Right cardiac atrium (tissue), 5 donors: Measurements from ENCODE around the gene C1orf74. TPM values are rescaled to one million over a fixed set of nuclear protein-coding genes. Genes with fewer than 3 reads are reported as not detected.

Source experiments
- ATAC-seq, 2 donors: fragments of 200-7000 bp; cut with Tn5 transposase; one replicate each; pipeline versions ENCODE4 v1.8.0 to v1.9.1; 2020; ENCODE audit warnings: moderate library complexity in 2 of 2, mild to moderate bottlenecking in 1 of 2
- DNase-seq, 3 donors: peaks; one replicate each; pipeline ENCODE4 v3.0.0-alpha.2; 2020
- H3K27ac ChIP-seq: one replicate; pipeline ENCODE4 v1.5.1; 2013; ENCODE audit warnings: mild to moderate bottlenecking, low read length, control low read depth, moderate library complexity
- H3K27me3 ChIP-seq: one replicate; pipeline ENCODE4 v1.6.1; 2013; ENCODE audit not compliant: control insufficient read depth, insufficient read depth
- H3K4me1 ChIP-seq: one replicate; pipeline ENCODE4 v1.6.1; 2013; ENCODE audit warnings: low read length; ENCODE audit not compliant: control insufficient read depth, insufficient read depth
- H3K4me3 ChIP-seq: one replicate; pipeline ENCODE4 v1.5.1; 2013; ENCODE audit warnings: low read length, control low read depth
- H3K9me3 ChIP-seq: one replicate; pipeline ENCODE4 v1.6.1; 2013; ENCODE audit warnings: low read length; ENCODE audit not compliant: control insufficient read depth
- WGBS: extraction: QIAGEN DNeasy Blood & Tissue Kit; methylation state at CpG from one replicate; pipeline ENCODE4 v1.1.7; 2013; 5-methylcytosine and 5-hydroxymethylcytosine counted together
- intact Hi-C, 4 donors: fragments of 100-400 bp; cut with DNase I; formaldehyde crosslinking; loops; one replicate each; pipeline versions ENCODE4 v1.11.0 to v1.14.0; 2022 to 2023
- long read RNA-seq, 4 donors: library from polyadenylated mRNA; unstranded; transcript quantifications; one replicate each; pipeline ENCODE4 v2.0.0, GENCODE V29; 2020 to 2021
- polyA plus RNA-seq: library from polyadenylated mRNA; stranded (reverse); fragments of 200-250 nt; gene quantifications from one replicate; pipeline ENCODE4 v1.2.3, GENCODE V29; 2013
- total RNA-seq, 4 donors: library from RNA; stranded (reverse); fragmentation: NEBNext Ultra II Directional; extraction: Animal tissue kit (Norgen Biotek cat#: 25700); gene quantifications; one replicate each; pipeline ENCODE4 v1.2.1, GENCODE V29; 2021
- donor health status: healthy with polysubstance abuse.
- donor health status: DM: no; HTN: yes; CAD: no.
- donor health status: DM: no; HTN: no; CAD: no.
- donor health status: DM: no; HTN: yes; CAD: no; lungs with severe emphysema.
- donor health status: DM: yes; HTN: yes; CAD: no.

Gene C1orf74
- total RNA-seq (1 to 10 TPM; 1.9 to 3.3 (median 2.8) TPM), polyA plus RNA-seq (1.4 TPM)
- long read RNA-seq, donor 1, full-length matches to known transcripts, result 2 of 3 reads
- long read RNA-seq, donor 1, partial matches to known transcripts, result 0 of 3 reads
- long read RNA-seq, donor 1, other reads (novel, unspliced or antisense), result 1 of 3 reads
- long read RNA-seq, donor 2, full-length matches to known transcripts, result 1 of 2 reads
- long read RNA-seq, donor 2, partial matches to known transcripts, result 0 of 2 reads
- long read RNA-seq, donor 2, other reads (novel, unspliced or antisense), result 1 of 2 reads
- long read RNA-seq, donor 3, full-length matches to known transcripts, result 16 of 19 reads
- long read RNA-seq, donor 3, partial matches to known transcripts, result 0 of 19 reads
- long read RNA-seq, donor 3, other reads (novel, unspliced or antisense), result 3 of 19 reads
- long read RNA-seq, donor 4, full-length matches to known transcripts, result 1 of 2 reads
- long read RNA-seq, donor 4, partial matches to known transcripts, result 0 of 2 reads
- long read RNA-seq, donor 4, other reads (novel, unspliced or antisense), result 1 of 2 reads

DNA sequence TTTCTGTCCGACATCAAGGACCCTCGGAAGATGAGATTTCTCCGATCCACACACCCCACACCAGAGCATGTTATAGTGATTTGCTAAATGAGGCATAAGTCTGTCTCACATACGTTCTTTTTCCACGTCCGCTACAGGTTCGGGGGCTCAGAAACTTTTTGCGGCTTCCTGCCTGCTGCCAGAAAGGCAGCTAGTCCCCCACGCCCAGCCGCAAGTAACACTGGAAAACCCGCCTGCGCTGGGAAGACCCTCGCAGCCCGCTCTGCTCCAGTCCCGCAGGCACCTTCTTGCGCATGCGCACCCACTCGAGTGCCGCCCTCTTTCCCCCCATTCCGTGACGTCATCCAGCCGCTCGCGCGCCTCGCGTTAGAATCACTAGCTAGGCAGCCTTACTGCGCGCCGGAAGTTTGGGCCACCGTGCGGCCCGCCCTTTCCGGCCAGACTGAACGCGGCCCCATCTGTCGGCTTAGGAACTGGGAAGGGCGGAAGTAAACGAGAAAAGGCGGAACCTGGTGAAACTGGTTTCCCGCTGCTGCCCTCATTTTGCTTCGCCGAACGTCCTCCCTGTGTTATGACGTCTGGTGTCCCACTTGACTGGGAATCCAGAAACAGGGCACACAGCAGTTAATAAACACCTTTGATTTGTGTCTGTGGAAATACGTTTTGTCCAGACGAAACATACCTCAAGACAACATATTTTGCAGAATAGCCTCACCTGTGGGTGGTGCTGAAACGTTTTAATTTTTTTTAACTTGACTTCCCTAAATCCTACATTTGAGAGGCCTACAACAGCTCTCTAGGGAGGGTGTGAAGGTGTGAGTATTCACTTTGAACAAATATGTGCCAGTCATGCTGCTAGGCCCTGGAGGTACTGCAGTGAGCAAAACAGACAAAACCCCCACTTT lies at the start of gene C1orf74:
TSS of gene C1orf74 (minus strand) at position 295 of the 905 bp plus-strand sequence. CDS start 925 bp downstream, outside the sequence.
- peak; percentile 99 to 100 (median 100) for DNase-seq
- Histone ChIP-seq H3K4me1 (peaks cover 6% of the 10 kb centered on the region), H3K4me3 (peak within 1 kb of the TSS; percentile 75), H3K27me3 (no peaks in the 10 kb centered on the region), H3K27ac (peak within 1 kb of the TSS; percentile 94), H3K9me3 (no peaks in the 10 kb centered on the region)
- intact Hi-C loops, result no loop called here
- 3% methylated on average over 48 of the region's 48 CpGs for WGBS
- ATAC-seq, result peak; percentile 98 to 99

DNA sequence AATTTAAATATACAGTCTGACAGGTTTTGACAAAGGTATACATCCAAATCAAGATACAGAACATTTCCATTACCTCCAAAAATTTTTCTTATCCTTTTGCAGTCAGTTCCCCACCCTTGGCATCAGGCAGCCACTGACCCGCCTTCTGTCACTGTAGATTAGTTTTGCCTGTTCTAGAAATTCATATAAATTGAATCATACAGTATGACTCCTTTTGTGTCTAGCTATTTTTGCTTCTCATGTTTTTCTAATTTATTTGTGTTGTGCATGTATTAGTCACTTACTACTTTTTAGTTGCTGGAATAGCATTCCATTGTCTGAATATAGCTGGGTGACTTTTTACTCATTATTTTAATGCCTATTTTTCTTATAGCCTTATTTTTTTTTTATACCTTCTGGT lies 47.3 kb upstream of the C1orf74 start:
- no peak overlapping the region for H3K4me3 ChIP-seq
- WGBS, result 96% methylated on average over 1 of the region's 1 CpG
- peaks cover 2% of the 10 kb centered on the region for H3K4me1 ChIP-seq
- no peaks in the 10 kb centered on the region for H3K27me3 ChIP-seq
- intact Hi-C loops, result no loop called here
- DNase-seq, result no peak
- no peak overlapping the region for H3K27ac ChIP-seq
- ATAC-seq, result no peak
- no peaks in the 10 kb centered on the region for H3K9me3 ChIP-seq

DNA sequence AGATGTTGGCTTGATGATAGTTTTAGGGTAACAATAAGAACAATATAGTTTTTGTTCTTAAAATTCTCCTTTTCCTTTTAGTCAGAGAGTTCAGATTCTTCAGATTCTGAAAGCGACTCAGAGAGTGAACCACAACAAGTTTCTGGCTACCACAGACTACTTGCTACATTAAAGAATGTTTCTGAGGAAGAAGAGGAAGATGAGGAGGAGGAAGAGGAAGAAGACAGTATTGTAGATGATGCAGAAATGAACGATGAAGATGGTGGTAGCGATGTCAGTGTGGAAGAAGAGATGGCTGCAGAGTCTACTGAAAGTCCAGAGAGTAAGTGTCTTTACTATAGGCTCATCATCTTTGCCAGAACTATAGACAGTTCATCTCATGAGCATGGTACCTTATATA lies 46.4 kb upstream of the C1orf74 start:
- intact Hi-C loops, result no loop called here
- WGBS, result 86% methylated on average over 3 of the region's 3 CpGs

DNA sequence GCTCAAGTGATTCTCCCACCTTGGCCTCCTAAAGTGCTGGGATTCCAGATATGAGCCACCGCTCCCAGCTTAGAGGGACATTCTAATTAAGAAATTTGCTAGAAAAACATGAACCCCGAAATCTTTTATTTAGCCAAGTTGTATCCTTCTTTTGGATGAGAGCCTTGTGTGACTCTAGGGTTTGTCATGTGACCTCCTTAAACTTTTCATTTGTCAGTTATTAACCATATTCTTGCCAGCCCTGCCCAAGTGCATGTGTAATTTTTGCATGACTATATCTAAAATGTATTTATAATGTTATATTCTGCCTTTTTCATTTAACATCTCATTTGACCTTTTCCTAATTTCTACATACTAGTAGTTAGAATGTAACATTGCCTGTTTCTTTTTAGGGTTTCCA lies 45.4 kb upstream of the C1orf74 start:
- no peak for ATAC-seq
- no peak overlapping the region for H3K27ac ChIP-seq
- intact Hi-C loops, result loop anchor here in 1 of 4 donors (10.0 kb wide), 1 partner anchor 245 kb away; the partner anchor contains the start of gene CAMK1G
- 76% methylated on average over 2 of the region's 2 CpGs for WGBS
- H3K9me3 ChIP-seq, result no peaks in the 10 kb centered on the region
- H3K4me3 ChIP-seq, result no peak overlapping the region
- DNase-seq, result no peak
- no peaks in the 10 kb centered on the region for H3K27me3 ChIP-seq
- peaks cover 2% of the 10 kb centered on the region for H3K4me1 ChIP-seq

More for the DNA sequence above, 46.4 kb upstream of the C1orf74 start:
- H3K27ac ChIP-seq, result no peak overlapping the region
- H3K4me1 ChIP-seq, result peaks cover 2% of the 10 kb centered on the region
- ATAC-seq (no peak), DNase-seq (no peak)
- no peak overlapping the region for H3K4me3 ChIP-seq
- no peaks in the 10 kb centered on the region for H3K9me3 ChIP-seq
- H3K27me3 ChIP-seq, result no peaks in the 10 kb centered on the region

DNA sequence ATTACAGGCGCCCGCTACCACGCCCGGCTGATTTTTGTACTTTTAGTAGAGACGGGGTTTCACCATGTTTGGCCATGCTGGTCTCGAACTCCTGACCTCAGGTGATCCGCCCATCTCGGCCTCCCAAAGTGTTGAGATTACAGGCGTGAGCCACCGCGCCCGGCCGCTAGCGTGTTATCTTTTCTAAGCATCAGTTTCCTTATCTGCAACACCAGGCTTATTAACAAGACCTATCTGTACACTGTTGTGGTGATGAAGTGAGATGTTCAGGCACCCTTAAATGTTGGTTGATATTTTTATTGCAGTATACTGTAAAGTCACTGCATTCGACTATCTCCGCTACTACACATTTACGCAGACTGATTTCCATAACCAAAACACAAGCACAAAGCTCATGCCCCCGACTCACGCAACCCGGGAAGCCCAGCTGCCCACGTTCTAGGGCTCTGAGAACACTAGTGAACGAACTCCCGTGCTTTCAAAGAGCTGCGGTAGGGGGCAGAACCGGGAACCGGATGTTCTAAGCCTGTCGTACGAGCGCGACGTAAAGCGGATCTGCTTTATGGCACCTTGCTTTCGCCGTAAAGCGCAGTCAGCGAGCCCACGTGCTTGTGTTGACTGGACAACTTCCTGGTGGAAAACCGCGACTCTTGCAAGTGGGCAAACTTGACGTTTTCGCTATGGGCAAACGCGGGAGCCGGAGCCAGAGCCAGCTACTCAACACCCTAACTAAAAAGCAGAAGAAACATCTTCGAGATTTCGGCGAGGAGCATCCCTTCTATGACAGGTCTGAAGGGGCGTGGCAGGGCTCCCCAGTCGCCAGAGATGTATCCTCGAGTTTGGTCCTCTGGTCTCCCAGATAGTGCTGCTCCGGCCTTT lies 43.3 kb upstream of the C1orf74 start, which contains the start of gene UTP25:
TSS of gene UTP25 (plus strand) at position 589 of the 879 bp plus-strand sequence. CDS start at position 681, 92 bp downstream.
- 20% methylated on average over 51 of the region's 51 CpGs for WGBS
- Histone ChIP-seq H3K9me3 (no peaks in the 10 kb centered on the region), H3K27ac (peak within 1 kb of the TSS; percentile 21), H3K4me1 (peaks cover 2% of the 10 kb centered on the region), H3K4me3 (peak within 1 kb of the TSS; percentile 97), H3K27me3 (no peaks in the 10 kb centered on the region)
- DNase-seq (peak; percentile 93 to 97 (median 97)), ATAC-seq (peak; percentile 95)
- intact Hi-C loops, result loop anchor here in 1 of 4 donors (10.0 kb wide), 1 partner anchor 243 kb away; the partner anchor contains the start of gene CAMK1G

DNA sequence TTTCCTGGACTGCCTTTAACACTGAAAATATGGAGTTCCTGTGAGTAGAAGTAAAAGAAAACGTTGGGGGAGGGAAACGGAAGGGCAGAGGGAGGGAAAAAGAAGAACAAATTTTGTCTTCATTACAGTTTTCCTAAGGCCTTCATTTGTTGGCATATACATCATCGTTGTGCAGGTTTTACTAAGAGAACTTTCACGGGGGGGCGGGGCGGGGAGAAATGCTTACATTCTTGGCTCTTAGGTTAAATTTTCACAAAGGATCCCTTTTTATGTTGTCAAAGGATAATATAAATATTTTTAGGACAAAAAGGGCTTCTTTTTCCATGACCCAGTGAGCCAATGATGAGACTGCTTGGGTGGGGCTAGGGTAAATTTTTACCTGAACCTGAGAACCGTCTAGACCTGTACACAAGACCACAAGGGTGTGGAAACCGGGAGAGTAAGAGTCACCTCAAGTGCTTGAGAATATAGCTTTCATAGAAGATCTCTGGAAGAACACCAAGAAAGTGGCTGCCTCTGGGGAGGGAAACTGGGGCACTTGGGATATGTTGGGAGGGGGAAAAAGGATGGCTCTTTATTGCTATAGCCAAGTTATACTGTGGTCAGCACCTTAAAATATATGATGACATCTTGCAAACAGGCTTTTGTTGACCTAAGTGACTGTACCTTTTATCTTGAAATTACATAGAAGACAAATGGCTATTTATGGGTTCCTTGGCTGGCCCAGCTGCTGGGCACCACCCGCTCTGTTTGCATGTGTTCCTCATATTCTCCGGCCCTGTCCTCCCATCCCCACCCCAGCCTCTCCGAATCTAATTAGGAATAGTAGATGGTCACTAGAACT lies 41.5 kb upstream of the C1orf74 start:
- ATAC-seq (no peak), DNase-seq (no peak)
- Histone ChIP-seq H3K9me3 (no peaks in the 10 kb centered on the region), H3K27me3 (no peaks in the 10 kb centered on the region), H3K4me3 (no peak overlapping the region), H3K4me1 (peaks cover 2% of the 10 kb centered on the region), H3K27ac (no peak overlapping the region)
- WGBS, result 78% methylated on average over 11 of the region's 11 CpGs
- intact Hi-C loops, result loop anchor here in 1 of 4 donors (10.0 kb wide), 1 partner anchor 241 kb away; the partner anchor contains the start of gene CAMK1G

DNA sequence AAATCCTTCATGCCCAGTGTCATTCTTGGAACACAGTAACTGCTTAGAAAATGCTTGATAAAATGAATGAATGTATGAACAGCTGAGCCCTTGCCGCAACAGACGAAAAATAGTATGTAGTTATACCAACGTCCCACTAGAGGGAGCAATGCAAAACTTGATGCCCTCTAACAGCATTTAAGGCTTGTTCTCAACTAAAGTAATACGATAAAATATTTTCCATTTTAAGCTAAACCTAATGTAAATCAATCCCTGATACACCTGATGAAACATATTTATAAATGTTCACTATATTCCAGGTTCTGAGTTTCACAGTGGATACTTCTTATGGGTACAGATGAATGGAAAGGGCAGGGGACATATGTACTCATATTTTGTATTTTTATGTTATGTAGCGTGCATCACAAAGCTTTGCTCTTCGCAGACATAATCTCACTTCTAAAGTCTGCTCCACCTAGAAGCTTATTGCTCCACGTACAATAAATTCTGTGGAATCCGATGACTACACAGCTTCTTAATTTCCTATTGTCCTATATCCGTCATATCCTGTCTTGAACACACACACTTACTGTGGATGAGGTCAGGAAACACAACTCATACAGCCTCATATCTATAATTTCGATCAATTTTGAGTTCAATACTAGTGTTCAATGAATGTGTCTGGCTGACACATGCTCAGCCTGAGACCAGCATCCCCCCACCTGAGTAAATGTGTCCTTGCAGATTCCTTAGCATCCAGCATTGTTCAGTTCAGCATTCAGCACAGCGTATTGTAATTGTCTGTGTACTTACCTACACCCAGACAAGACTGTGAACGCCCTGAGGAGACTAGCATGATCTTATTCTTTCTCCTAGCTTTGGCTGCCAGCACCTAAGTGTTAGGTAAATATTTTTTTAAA lies 39.0 kb upstream of the C1orf74 start:
- no peaks in the 10 kb centered on the region for H3K4me1 ChIP-seq
- DNase-seq, result no peak
- H3K27ac ChIP-seq, result no peak overlapping the region
- no peaks in the 10 kb centered on the region for H3K9me3 ChIP-seq
- no peaks in the 10 kb centered on the region for H3K27me3 ChIP-seq
- H3K4me3 ChIP-seq, result no peak overlapping the region
- ATAC-seq, result peak in 1 of 2 donors; percentile 7
- 36% methylated on average over 12 of the region's 12 CpGs for WGBS
- intact Hi-C loops, result loop anchor here in 1 of 4 donors (10.0 kb wide), 1 partner anchor 239 kb away; the partner anchor contains the start of gene CAMK1G

DNA sequence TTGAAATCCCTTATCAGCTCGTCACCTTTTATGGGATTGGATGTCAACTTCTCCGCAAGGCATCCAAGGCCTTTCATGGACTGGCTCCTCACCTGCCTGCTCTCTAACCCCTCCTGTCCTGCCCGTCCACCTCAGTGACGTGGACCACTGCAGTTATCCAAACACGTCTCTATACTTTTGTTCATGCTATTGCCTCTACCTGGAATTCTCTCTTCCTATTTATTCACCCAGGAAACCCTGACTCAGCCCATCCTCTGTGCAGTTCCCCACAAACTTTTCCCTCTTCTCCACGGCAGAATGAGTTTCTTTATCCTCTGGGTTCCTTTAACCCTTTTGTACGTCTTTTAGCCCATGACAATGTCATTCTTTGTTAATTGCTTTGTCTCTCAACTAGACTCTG lies 38.3 kb upstream of the C1orf74 start:
- intact Hi-C loops, result loop anchor here in 1 of 4 donors (10.0 kb wide), 1 partner anchor 238 kb away; the partner anchor contains the start of gene CAMK1G
- DNase-seq (no peak), ATAC-seq (no peak)
- H3K27ac ChIP-seq, result no peak overlapping the region
- H3K4me1 ChIP-seq, result no peaks in the 10 kb centered on the region
- no peak overlapping the region for H3K4me3 ChIP-seq
- H3K27me3 ChIP-seq, result no peaks in the 10 kb centered on the region
- no peaks in the 10 kb centered on the region for H3K9me3 ChIP-seq
- 70% methylated on average over 7 of the region's 7 CpGs for WGBS
